HG03354 (cell line): ENCODE results near the gene TFPI2.

Experiments
- ATAC-seq: cut with Tn5 transposase; IDR thresholded peaks from one replicate; pipeline ENCODE4 v1.9.1; 2021; ENCODE audit warnings: mild to moderate bottlenecking; ENCODE audit not compliant: unreplicated experiment, poor library complexity, severe bottlenecking

TFPI2 gene

GRCh38 chr7:93861325-93861949 lies 29.1 kb downstream of the TFPI2 start:
- ATAC-seq: no peak

GRCh38 chr7:93860261-93860660 lies 30.3 kb downstream of the TFPI2 start:
- no peak for ATAC-seq

- no peak for ATAC-seq
Observed at GRCh38 chr7:93858857-93859256, 31.7 kb downstream of the TFPI2 start.

- no peak for ATAC-seq
Observed at GRCh38 chr7:93856323-93856722, 34.2 kb downstream of the TFPI2 start.

GRCh38 chr7:93855797-93856196 lies 34.8 kb downstream of the TFPI2 start:
- ATAC-seq: no peak

GRCh38 chr7:93854480-93854879 lies 36.1 kb downstream of the TFPI2 start:
- no peak for ATAC-seq

- no peak for ATAC-seq
Observed at GRCh38 chr7:93851536-93851935, 39.0 kb downstream of the TFPI2 start.

- no peak for ATAC-seq
Observed at GRCh38 chr7:93843260-93843659, 47.3 kb downstream of the TFPI2 start.

GRCh38 chr7:93838966-93839365 lies 51.6 kb downstream of the TFPI2 start:
- ATAC-seq: no peak

GRCh38 chr7:93837245-93837644 lies 53.3 kb downstream of the TFPI2 start:
- ATAC-seq: no peak

- ATAC-seq: no peak
Observed at GRCh38 chr7:93836116-93836515, 54.4 kb downstream of the TFPI2 start.

GRCh38 chr7:93835702-93836101 lies 54.9 kb downstream of the TFPI2 start:
- ATAC-seq: no peak
